HAP-1 (cell line): Measurements from ENCODE around the gene ABCA4.

Source experiments
- DNase-seq, 2 experiments: peaks; one replicate each; pipeline ENCODE4 v3.0.0-alpha.2; 2016 to 2020; ENCODE audit warnings: low spot score in 2 of 2
- H3K27me3 ChIP-seq: fragments of 250-450 bp; sonication (Bioruptor Pico); 2 replicates; pipeline ENCODE4 v1.5.1; 2020; ENCODE audit warnings: low read depth, mild to moderate bottlenecking, moderate library complexity
- H3K36me3 ChIP-seq: fragments of 250-450 bp; sonication (Bioruptor Pico); replicated peaks from 2 replicates; pipeline ENCODE4 v1.5.1; 2020; ENCODE audit warnings: mild to moderate bottlenecking
- H3K4me1 ChIP-seq: fragments of 250-450 bp; sonication (Bioruptor Pico); 2 replicates; pipeline ENCODE4 v1.5.1; 2020; ENCODE audit warnings: mild to moderate bottlenecking
- H3K4me3 ChIP-seq: fragments of 250-450 bp; sonication (Bioruptor Pico); 2 replicates; pipeline ENCODE4 v1.5.1; 2020; ENCODE audit warnings: mild to moderate bottlenecking, moderate library complexity
- H3K9me3 ChIP-seq: fragments of 250-450 bp; sonication (Bioruptor Pico); 2 replicates; pipeline ENCODE4 v1.5.1; 2020; ENCODE audit warnings: mild to moderate bottlenecking, moderate library complexity
- in situ Hi-C: fragments of 300-500 bp; cut with MboI; formaldehyde crosslinking; loops from 3 replicates; pipeline ENCODE4 v1.14.3; 2020; ENCODE audit warnings: low sequenced_read_pairs, inconsistent platforms, mixed read lengths

Gene ABCA4

GRCh38 chr1:93972341-93972740 lies 148.6 kb downstream of the ABCA4 start:
- Histone ChIP-seq H3K4me3 (no peak overlapping the region), H3K4me1 (no peaks in the 10 kb centered on the region), H3K36me3 (no peaks in the 10 kb centered on the region), H3K27me3 (peaks cover 8% of the 10 kb centered on the region; the same call in 1 of the 2 replicates), H3K9me3 (no peaks in the 10 kb centered on the region)
- in situ Hi-C loops = no loop called here
- DNase-seq = no peak

- in situ Hi-C loops = no loop called here
- DNase-seq = no peak
- H3K4me1 ChIP-seq = no peaks in the 10 kb centered on the region
- no peaks in the 10 kb centered on the region for H3K9me3 ChIP-seq
- H3K27me3 ChIP-seq = peaks cover 8% of the 10 kb centered on the region; the same call in 1 of the 2 replicates
- no peak overlapping the region for H3K4me3 ChIP-seq
- no peaks in the 10 kb centered on the region for H3K36me3 ChIP-seq
Measured at GRCh38 chr1:93969887-93970286, 151.1 kb downstream of the ABCA4 start.

- Histone ChIP-seq H3K27me3 (peaks cover 8% of the 10 kb centered on the region; the same call in 1 of the 2 replicates), H3K4me1 (no peaks in the 10 kb centered on the region), H3K9me3 (no peaks in the 10 kb centered on the region), H3K36me3 (no peaks in the 10 kb centered on the region), H3K4me3 (no peak overlapping the region)
- DNase-seq = no peak
- in situ Hi-C loops = no loop called here
Measured at GRCh38 chr1:93969371-93969770, 151.6 kb downstream of the ABCA4 start.

GRCh38 chr1:93967306-93967705 lies 153.6 kb downstream of the ABCA4 start:
- H3K9me3 ChIP-seq = no peaks in the 10 kb centered on the region
- no peak for DNase-seq
- H3K27me3 ChIP-seq = peaks cover under 1% of the 10 kb centered on the region; the same call in 1 of the 2 replicates
- H3K36me3 ChIP-seq = no peaks in the 10 kb centered on the region
- H3K4me3 ChIP-seq = no peak overlapping the region
- in situ Hi-C loops = no loop called here
- no peaks in the 10 kb centered on the region for H3K4me1 ChIP-seq

- Histone ChIP-seq H3K36me3 (no peaks in the 10 kb centered on the region), H3K4me3 (no peak overlapping the region), H3K4me1 (no peaks in the 10 kb centered on the region), H3K9me3 (no peaks in the 10 kb centered on the region), H3K27me3 (no peaks in the 10 kb centered on the region)
- no peak for DNase-seq
- in situ Hi-C loops = no loop called here
Measured at GRCh38 chr1:93965888-93966287, 155.1 kb downstream of the ABCA4 start.

- no peaks in the 10 kb centered on the region for H3K36me3 ChIP-seq
- no peaks in the 10 kb centered on the region for H3K4me1 ChIP-seq
- no peaks in the 10 kb centered on the region for H3K27me3 ChIP-seq
- H3K9me3 ChIP-seq = no peaks in the 10 kb centered on the region
- in situ Hi-C loops = no loop called here
- DNase-seq = no peak
- no peak overlapping the region for H3K4me3 ChIP-seq
Measured at GRCh38 chr1:93965256-93965655, 155.7 kb downstream of the ABCA4 start.

- H3K27me3 ChIP-seq = no peaks in the 10 kb centered on the region
- DNase-seq = no peak
- no peak overlapping the region for H3K4me3 ChIP-seq
- H3K4me1 ChIP-seq = no peaks in the 10 kb centered on the region
- no peaks in the 10 kb centered on the region for H3K9me3 ChIP-seq
- in situ Hi-C loops = no loop called here
- H3K36me3 ChIP-seq = no peaks in the 10 kb centered on the region
Measured at GRCh38 chr1:93964777-93965200, 156.2 kb downstream of the ABCA4 start.

GRCh38 chr1:93964096-93964776 lies 156.7 kb downstream of the ABCA4 start:
- no peaks in the 10 kb centered on the region for H3K4me1 ChIP-seq
- in situ Hi-C loops = no loop called here
- no peak for DNase-seq

GRCh38 chr1:93963585-93963984 lies 157.4 kb downstream of the ABCA4 start:
- no peak for DNase-seq
- no peak overlapping the region for H3K4me3 ChIP-seq
- 0 out of 2 replicates have a peak, but pooled peaks cover 3% of the 10 kb centered on the region for H3K27me3 ChIP-seq
- H3K36me3 ChIP-seq = no peaks in the 10 kb centered on the region
- in situ Hi-C loops = no loop called here
- H3K9me3 ChIP-seq = no peaks in the 10 kb centered on the region
- no peaks in the 10 kb centered on the region for H3K4me1 ChIP-seq

More at GRCh38 chr1:93964096-93964776, 156.7 kb downstream of the ABCA4 start:
- H3K9me3 ChIP-seq = no peaks in the 10 kb centered on the region
- H3K27me3 ChIP-seq = no peaks in the 10 kb centered on the region
- no peaks in the 10 kb centered on the region for H3K36me3 ChIP-seq
- H3K4me3 ChIP-seq = no peak overlapping the region

GRCh38 chr1:93961906-93962305 lies 159.0 kb downstream of the ABCA4 start:
- no peaks in the 10 kb centered on the region for H3K9me3 ChIP-seq
- no peaks in the 10 kb centered on the region for H3K36me3 ChIP-seq
- no peak overlapping the region for H3K4me3 ChIP-seq
- no peak for DNase-seq
- in situ Hi-C loops = no loop called here
- no peaks in the 10 kb centered on the region for H3K4me1 ChIP-seq
- 0 out of 2 replicates have a peak, but pooled peaks cover 3% of the 10 kb centered on the region for H3K27me3 ChIP-seq

- H3K36me3 ChIP-seq = no peaks in the 10 kb centered on the region
- in situ Hi-C loops = no loop called here
- H3K9me3 ChIP-seq = no peaks in the 10 kb centered on the region
- 0 out of 2 replicates have a peak, but pooled peaks cover 3% of the 10 kb centered on the region for H3K27me3 ChIP-seq
- H3K4me3 ChIP-seq = no peak overlapping the region
- DNase-seq = no peak
- no peaks in the 10 kb centered on the region for H3K4me1 ChIP-seq
Measured at GRCh38 chr1:93961443-93961842, 159.5 kb downstream of the ABCA4 start.

GRCh38 chr1:93960641-93961147 lies 160.3 kb downstream of the ABCA4 start:
- no peaks in the 10 kb centered on the region for H3K36me3 ChIP-seq
- in situ Hi-C loops = no loop called here
- 0 out of 2 replicates have a peak, but pooled peaks cover 3% of the 10 kb centered on the region for H3K27me3 ChIP-seq
- H3K9me3 ChIP-seq = no peaks in the 10 kb centered on the region
- no peaks in the 10 kb centered on the region for H3K4me1 ChIP-seq
- no peak overlapping the region for H3K4me3 ChIP-seq
- no peak for DNase-seq

GRCh38 chr1:93959413-93959812 lies 161.5 kb downstream of the ABCA4 start:
- Histone ChIP-seq H3K9me3 (no peaks in the 10 kb centered on the region), H3K4me3 (no peak overlapping the region), H3K36me3 (no peaks in the 10 kb centered on the region), H3K4me1 (no peaks in the 10 kb centered on the region), H3K27me3 (0 out of 2 replicates have a peak, but pooled peaks cover 3% of the 10 kb centered on the region)
- in situ Hi-C loops = no loop called here
- DNase-seq = no peak

GRCh38 chr1:93958726-93959100 lies 162.2 kb downstream of the ABCA4 start:
- Histone ChIP-seq H3K4me3 (no peak overlapping the region), H3K9me3 (no peaks in the 10 kb centered on the region), H3K4me1 (no peaks in the 10 kb centered on the region), H3K36me3 (no peaks in the 10 kb centered on the region), H3K27me3 (0 out of 2 replicates have a peak, but pooled peaks cover 3% of the 10 kb centered on the region)
- no peak for DNase-seq
- in situ Hi-C loops = no loop called here
